ENCODE results near the gene MEIS2.
"Not testable (repeated sequence)": the region's sequence is repeated elsewhere in the genome, so short reads cannot be mapped to it uniquely, and the experiment has no call there.

The MEIS2 gene

DNA sequence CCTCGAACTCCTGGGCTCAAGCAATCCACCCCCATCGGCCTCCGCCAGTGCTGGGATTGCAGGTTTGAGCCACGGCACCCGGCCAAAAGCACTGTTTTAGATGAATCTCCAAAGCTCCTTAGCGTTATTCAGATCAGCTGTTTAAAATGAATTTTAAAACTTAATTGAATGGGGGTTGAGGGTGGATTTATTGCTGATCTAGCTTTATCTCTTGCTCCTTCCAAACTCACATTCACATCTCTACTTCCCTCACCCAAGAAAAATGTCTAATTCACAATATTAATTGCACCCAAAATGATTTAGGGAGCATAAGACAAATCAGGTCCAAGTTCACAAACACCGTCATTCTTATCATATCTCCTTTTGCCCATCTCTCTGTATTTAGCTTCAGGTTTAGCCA lies 89.8 kb downstream of the MEIS2 start:
- DNase-seq (ENCODE audit: low read depth in 1 of 2, low spot score in 1 of 2) = no peak

DNA sequence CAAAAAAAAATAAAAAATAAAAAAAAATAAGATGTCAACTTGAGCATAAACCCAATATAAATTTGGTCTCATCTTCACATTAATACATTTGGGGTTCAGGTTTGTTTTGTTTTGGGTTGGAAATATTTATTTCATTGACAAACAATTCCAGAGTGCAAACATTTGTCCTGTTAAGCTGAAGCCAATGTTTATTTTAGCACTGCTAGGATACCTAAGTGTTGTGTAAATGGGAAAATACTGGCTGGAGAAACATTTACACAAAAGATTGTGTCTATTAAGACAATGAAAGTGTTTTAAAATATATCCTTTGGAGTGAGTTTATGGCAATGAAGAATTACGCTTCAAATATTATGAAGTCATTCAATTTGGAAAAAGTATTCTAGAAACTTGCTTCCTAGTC lies 91.1 kb downstream of the MEIS2 start:
- DNase-seq (ENCODE audit: low read depth in 1 of 2, low spot score in 1 of 2) = no peak

DNA sequence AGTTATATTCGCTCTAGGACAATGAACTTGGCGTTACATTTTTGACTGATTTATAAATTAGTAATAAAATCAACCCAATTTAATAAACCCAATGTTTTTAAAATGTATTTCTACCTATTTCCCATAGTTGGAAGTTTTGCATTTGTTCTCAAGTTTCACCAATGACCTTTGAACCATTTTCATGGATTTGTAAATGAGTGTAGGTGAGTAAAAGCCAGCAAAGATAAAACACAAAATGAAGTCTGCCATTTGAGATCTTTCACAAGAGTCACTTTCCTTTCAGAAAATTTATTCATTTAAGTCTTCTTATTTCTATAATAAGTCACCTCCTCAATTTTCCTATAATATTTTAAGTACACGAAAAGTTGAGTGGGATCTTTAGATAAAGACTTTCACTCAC lies 92.1 kb downstream of the MEIS2 start:
- no peak for DNase-seq (ENCODE audit: low read depth in 1 of 2, low spot score in 1 of 2)

DNA sequence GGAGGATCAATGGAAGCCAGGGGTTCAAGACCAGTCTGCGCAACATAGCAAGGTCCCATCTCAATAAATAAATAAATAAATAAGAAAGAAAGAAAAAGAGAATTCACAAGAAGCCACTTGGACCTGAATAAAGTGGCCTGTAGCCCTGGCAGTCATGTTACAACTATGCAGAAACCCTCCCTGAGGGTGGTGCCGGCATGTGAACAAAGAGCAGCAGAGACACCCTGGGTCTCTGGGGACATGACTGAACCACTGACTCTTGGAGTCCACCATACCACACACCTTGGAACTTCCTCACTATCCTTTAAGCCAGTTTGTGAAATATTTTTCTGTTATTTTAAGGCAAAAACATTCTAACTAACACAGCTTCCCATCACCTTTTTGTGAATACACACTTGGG lies 93.0 kb downstream of the MEIS2 start:
- DNase-seq (ENCODE audit: low read depth in 1 of 2, low spot score in 1 of 2) = no peak

DNA sequence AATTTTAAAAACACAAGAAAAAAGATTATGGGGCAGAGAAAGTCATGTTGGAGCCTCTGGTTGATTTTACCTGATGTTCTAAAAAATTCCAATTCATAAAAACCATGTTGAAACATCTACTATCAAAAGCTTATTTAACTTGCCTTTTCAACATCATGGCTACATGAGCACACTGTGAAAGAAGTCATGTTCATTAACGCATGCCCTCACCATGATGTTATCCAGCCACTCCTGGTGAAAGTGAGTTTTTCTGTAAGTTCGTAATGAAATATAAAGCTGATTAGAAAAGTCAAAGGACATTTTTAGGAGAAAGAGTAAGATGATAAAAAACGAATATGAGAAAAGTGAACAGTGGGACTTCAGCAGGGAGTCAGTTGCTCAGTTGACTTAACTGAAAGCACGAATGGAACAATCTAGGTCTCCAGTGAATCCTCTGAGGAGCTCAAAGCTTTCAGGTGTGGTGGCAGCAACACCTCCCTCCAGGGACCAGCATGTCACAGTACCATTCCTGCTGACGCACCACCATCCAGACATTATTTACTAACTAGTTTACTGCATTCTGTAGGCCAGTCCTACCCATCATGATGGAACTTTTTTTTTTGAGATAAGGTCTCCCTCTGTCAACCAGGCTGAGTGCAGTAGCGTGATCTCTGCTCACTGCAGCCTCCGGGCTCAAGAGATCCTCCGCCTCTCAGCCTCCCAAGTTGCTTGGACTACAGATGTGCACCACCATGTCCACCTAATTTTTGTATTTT lies 95.2 kb downstream of the MEIS2 start:
- DNase-seq (ENCODE audit: low read depth in 1 of 2, low spot score in 1 of 2) = no peak

DNA sequence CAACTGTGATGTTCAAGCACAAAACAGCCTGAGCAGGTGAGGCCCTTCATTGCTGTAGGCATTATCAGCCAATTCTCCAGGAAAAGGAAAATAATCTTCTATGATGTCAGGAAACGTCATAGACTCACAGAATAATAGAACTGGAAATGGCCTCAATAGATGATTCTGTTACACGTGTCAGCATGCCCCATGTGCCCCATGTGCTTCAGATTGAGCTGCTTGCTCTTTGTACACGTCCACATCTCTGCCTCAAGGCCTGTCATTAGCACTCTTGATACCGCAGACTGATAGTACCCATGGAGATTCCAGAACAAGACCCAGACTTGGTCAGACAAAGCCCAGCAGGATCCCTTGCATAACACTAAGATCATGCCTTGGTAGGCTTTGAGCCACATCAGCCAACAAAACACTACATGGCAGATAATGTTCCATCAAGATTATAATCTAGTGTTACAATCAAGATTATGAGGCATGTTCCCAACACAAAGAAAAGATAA lies 95.9 kb downstream of the MEIS2 start:
- no peak for DNase-seq (ENCODE audit: low read depth in 1 of 2, low spot score in 1 of 2)

DNA sequence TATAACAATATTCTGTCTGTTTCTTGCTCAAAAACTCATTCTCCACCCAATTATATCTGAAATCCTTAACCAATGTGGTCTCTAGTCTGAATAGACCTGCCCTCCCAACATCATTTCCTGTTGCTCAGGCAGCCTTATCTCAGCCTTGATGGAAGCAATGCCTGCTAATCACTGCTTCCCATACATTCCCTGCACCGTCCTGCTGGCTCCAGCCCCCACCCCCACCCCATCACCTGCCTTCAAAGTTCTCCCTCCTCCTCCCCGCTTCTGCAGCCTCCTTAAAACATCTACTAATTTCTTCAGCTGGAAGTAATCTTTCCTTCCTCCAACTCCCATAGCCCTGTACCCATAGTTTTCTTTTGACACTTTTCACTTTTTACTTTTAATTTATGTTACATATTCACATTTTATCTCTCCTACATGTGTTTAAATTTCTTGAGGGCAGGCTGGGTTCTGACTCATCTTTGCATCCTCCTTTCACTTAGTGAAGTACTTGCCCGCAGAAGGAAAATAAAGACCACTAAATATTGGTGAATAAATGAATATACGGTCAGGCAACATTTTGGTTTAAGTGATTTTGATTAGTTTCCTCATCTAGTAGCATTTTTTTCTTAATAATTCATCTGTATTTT lies 98.2 kb downstream of the MEIS2 start:
- DNase-seq (ENCODE audit: low read depth in 1 of 2, low spot score in 1 of 2) = no peak

DNA sequence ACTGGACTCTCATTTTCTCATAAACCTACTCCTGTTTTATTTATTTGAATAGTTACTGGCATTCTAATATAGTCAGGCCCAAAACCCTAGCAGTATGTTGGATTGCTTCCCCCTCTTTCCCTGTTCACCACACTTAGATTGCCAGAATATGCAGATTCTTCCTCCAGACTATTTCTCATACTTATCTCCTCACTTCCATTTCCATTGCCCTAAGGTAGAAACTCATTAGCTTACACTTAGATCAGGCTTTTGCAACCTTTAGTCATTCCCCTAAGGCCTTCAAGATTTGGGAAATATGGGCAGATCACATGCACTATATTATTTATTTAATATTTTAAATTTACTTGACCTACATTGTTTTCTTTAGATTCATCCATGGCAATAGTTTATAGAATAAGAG lies 98.9 kb downstream of the MEIS2 start:
- DNase-seq (ENCODE audit: low read depth in 1 of 2, low spot score in 1 of 2) = no peak

DNA sequence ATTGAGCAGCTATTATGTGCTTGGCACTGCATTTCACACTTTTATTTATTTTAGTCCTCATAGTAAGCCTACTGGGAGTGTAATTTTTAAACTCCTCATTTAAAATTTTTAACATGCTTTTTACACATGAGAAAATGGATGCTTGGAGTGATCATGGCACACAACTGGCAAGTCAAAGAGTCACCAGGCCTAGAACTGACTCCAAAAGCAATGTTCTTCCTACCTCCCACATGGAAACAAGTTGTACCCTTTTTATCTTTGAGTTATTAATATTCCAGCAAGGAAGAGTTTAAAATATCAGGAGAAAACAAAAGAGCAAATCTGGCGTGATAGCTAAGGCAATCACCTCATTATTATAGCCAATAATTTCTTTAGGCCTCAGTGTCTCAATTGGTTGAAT lies 100.6 kb downstream of the MEIS2 start:
- DNase-seq (ENCODE audit: low read depth in 1 of 2, low spot score in 1 of 2) = no peak

DNA sequence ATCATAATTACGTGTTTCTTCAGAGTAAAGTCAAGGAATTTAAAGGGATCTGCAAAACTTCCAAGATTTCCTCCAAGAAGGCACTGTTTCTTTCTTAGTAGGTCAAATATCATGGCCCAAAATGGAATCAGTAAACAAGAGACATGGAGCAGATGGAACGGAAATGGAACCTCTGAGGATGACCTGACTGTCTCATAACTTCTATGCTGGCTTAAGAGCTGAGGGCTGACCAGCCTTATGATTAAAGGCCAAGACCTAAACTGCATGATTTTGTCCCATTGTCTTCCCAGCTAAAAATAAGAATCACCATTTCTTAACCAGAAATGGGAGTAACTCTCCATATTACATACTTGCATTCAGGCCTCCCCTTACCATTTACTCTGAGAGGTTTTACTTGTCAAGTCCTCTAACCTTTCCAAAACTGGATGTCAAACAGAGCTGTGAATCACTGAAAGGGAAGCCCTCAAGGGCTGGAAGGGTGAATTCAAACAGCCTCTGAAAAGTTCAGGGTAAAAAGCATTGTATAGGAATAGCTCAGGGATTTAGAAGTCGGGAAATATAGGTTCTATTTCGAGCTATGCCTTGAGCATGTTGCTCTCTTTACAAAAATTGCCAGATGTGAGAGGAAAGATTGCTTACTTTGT lies 103.7 kb downstream of the MEIS2 start:
- DNase-seq (ENCODE audit: low read depth in 1 of 2, low spot score in 1 of 2) = no peak

DNA sequence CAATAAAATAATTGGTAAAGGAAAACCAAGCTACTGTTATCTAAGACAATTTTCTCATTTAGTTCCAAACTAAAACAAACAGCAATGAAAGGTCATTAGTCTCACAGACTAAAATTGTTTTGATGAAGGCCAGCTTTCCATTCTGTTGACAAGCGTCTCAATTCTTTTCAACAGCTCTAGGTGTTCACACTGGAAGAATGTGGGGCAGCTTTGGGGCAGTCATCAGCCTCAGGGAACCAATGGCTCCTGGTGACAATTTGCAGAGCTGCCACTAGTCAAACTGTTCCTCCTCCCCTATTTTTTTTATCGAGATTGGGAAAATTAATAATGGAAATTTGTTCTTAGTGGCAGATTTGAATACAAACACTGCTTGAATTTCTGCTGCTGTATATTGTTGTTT lies 104.2 kb downstream of the MEIS2 start:
- DNase-seq (ENCODE audit: low read depth in 1 of 2, low spot score in 1 of 2) = no peak

DNA sequence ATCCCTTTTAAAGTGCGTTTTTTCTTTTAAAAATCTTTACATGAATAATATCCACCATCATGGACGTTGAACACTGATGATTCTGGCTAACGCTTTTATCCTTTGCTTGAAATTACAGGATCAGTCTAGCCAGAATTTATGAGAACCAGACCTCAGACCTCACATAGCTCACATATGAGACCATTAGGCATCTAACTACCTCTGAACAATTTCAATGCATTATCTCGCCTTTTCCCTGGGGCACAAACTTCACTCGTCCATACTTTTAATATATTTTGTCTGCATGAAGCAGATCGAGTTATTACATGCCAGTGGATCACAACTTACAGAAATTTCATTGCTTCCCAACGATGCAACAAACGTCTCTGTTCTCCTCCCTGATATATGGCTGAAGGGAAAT lies 105.6 kb downstream of the MEIS2 start:
- DNase-seq (ENCODE audit: low read depth in 1 of 2, low spot score in 1 of 2) = no peak

DNA sequence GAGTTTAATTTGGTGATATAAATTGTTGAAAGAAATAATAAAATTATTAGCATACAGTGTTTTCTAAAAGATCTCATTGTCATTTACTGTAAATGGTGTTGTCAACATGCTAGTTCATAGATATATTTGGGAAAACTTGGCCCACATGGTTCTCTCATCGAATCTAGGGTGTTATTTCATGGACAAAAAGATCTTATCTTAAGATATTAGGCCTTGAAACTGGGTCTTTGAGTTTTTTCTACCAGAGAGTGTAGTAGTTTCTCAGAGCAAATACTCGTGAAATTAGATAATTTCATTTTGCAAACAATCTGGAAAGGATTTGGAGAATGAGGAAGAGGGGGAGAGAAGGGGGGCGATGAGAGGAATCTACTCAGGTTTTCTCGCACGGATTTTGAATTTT lies 107.9 kb downstream of the MEIS2 start:
- DNase-seq (ENCODE audit: low read depth in 1 of 2, low spot score in 1 of 2) = no peak

DNA sequence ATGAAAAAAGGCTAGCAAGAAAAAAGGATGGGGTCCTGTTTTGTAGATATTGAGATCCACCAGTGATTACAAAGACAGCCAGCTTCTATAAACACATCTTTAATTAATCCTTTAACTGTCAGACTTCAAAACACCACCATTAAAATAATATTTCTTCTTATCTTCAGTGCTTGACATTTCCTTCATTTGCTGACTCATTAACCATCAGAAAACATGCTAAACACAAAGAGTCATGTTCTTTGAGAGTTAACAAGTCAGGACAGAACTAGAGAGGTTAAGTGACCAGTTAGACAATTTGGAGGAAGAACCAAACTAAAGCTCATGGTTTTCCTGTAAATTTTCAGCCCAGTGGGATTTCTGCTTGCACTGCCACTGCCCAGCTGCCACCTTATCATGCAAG lies 111.4 kb downstream of the MEIS2 start:
- DNase-seq (ENCODE audit: low read depth in 1 of 2, low spot score in 1 of 2) = no peak

DNA sequence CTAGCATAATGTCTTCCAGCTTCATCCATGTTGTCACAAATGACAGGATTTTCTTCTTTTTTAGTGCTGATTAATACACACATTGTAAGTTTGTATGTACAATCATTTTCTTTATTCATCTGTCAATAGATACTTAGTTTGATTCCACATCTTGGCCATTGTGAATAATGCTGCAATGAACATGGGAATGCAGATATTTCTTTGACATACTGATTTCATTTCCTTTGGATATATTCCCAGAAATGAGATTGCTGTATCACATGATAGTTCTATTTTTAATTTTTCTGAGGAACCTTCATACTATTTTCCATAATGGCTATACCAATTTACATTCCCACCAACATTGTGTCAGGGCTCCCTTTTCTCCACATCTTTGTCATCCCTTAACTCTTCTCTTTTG lies 117.9 kb downstream of the MEIS2 start:
- no peak for DNase-seq (ENCODE audit: low read depth in 1 of 2, low spot score in 1 of 2)

DNA sequence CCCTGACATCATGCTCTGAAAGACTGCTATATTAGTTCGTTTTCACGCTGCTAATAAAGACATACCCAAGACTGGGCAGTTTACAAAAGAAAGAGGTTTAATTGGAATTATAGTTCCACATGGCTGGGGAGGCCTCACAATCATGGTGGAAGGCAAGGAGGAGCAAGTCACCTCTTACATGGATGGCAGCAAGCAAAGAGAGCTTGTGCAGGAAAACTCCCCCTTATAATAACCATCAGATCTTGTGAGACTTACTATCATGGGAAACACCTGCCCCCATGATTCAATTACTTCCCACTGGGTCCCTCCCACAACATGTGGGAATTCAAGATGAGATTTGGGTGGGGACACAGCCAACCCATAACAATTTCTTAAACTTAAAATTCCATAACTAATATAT lies 120.1 kb downstream of the MEIS2 start:
- not testable (repeated sequence) for DNase-seq (ENCODE audit: low read depth in 1 of 2, low spot score in 1 of 2)

DNA sequence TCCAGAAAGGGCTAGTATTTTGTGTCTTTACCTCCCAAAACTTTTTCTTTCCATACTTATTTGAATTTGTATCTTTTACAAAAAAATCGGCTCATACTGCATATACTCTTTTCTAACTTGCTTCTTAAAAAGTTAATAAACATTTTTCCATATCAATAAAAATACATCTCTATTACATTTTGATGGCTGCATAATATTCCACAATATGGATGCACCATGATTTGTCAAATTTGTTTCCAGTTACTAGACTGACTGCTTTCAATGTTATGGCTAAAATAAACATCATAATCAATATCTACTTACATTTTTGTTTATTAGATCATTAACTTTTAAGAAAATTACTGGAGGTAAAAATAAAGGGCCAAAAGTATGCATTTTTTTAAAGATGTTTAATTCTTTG lies 121.7 kb downstream of the MEIS2 start:
- DNase-seq (ENCODE audit: low read depth in 1 of 2, low spot score in 1 of 2) = no peak

DNA sequence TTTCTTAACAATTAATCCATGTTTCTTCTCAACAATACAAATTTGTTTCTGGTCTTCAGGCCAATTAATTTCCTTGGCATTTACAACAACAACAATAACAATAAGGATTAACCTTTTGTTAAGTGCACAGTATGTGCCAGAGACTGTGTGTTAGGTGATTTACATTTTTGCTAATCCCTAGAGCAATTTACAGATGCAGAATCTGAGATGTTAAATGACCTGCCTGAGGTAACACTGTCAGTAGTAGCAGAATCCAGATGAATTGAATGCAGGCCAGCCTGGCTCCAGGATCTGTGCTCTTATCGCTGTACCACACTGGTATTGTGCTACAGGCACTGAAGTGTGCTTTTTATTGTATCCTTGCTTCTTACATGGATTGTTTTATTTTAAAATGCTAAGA lies 122.2 kb downstream of the MEIS2 start:
- no peak for DNase-seq (ENCODE audit: low read depth in 1 of 2, low spot score in 1 of 2)

DNA sequence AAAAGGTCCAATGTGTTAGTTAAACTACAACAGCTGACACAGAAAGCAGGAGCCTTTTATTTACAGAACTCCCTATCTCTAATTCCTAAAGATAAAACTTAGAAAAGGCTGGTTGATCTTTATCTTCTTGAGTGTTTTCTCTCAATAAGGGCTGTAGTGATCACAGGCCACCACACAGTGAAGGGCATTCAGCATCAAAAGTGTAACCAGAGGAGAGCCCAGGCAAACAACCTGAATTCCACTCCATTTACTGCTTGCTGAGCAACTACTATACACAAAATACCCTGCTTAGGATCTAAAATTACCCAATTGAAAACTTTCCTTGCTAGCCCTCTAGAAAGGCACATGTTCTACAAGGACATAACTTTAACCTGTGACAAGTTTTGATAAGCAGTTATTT lies 122.7 kb downstream of the MEIS2 start:
- no peak for DNase-seq (ENCODE audit: low read depth in 1 of 2, low spot score in 1 of 2)

DNA sequence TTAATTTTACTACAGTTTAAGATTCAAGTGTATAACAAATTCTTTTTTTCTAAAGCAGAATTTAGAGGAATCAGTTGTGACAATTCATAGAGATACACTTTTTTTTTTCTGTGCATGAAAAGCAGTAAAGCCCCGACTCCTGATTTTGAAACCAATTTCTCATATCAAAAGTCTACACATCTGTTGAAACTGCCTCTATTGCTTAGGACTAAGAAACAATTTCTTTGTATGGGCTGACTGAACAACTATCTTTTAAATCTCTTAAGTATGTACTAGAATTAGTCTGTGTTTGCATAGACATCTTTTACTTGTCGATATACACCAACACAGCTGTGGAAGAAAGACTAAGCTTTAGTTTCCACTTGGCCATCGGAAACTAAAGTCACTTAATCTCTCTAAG lies 127.6 kb downstream of the MEIS2 start:
- no peak for DNase-seq (ENCODE audit: low read depth in 1 of 2, low spot score in 1 of 2)

DNA sequence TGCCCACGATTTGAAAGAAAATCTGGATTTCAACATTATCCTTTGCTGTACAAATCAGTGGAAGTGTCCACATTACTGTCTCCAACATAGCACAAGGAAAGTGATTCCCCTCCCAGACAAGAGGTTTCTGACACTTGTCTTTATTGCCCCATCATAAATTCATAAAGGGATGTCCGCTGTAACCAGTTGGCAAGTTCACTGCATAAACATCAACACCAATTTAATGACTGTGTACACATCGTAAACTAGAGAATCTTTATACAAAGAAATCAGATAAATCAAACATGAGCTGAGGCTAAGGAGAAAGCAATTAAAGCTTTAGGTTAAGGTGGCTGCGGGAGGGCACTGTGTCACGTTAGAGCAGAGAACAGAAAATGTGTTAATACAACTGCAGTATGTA lies 129.8 kb downstream of the MEIS2 start:
- no peak for DNase-seq (ENCODE audit: low read depth in 1 of 2, low spot score in 1 of 2)

DNA sequence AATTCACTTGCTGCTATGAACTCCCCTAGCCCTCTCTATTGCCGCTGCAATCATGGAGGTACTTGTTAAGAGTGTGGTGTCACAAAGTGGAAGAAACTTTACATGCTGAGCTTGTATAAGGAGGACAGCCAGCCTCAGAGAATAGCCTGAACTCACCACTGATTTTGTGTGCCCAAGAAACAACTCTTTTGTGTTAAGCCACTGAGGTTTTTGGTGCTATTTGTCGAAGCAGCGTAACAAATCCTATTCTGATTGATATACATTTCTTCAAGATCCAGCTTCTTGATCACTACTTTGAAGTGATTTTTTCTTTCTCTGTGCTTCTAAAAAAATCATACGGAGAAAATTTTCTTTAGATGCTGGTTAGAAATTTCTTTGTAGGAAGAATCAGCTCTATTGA lies 132.4 kb downstream of the MEIS2 start:
- DNase-seq (ENCODE audit: low read depth in 1 of 2, low spot score in 1 of 2) = no peak

DNA sequence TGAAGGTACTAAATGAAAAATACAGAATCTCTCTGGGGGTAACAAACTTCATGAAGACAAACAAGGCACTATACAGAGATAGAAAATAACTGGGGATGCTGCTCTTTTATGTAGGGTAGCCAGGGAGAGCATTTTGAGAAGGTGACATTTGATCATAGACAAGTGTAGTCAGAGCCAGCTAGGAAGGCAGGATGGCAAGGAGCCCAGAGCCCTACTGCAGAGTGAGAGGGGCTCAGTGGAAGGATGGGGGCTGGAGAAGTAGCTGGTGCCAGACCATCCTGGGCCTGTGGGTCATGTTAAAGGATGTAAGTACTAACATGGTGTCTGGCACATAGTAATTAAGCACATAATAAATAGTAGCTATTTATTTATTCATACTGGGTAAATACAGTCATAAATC lies 133.6 kb downstream of the MEIS2 start:
- no peak for DNase-seq (ENCODE audit: low read depth in 1 of 2, low spot score in 1 of 2)

All from stimulated activated CD4-positive, alpha-beta T cell treated with anti-CD3 and anti-CD28 coated beads, Interleukin-15, amount 100 ng/mL, for 1 hour (primary cell).